Pericardium fibroblast (primary cell): ENCODE measurements around the gene ASB4. TPM values are rescaled to one million over a fixed set of nuclear protein-coding genes. Genes with fewer than 3 reads are reported as not detected.

ENCODE experiments used
- total RNA-seq: library from RNA; depleted of rRNA; stranded (reverse); fragments of >200 nt; gene quantifications from 2 replicates; pipeline ENCODE4 v1.2.3, GENCODE V29; 2015

ASB4 gene, protein sequence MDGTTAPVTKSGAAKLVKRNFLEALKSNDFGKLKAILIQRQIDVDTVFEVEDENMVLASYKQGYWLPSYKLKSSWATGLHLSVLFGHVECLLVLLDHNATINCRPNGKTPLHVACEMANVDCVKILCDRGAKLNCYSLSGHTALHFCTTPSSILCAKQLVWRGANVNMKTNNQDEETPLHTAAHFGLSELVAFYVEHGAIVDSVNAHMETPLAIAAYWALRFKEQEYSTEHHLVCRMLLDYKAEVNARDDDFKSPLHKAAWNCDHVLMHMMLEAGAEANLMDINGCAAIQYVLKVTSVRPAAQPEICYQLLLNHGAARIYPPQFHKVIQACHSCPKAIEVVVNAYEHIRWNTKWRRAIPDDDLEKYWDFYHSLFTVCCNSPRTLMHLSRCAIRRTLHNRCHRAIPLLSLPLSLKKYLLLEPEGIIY
- total RNA-seq: 0.09 TPM in 1 of 2 replicates, not detected in the other

DNA sequence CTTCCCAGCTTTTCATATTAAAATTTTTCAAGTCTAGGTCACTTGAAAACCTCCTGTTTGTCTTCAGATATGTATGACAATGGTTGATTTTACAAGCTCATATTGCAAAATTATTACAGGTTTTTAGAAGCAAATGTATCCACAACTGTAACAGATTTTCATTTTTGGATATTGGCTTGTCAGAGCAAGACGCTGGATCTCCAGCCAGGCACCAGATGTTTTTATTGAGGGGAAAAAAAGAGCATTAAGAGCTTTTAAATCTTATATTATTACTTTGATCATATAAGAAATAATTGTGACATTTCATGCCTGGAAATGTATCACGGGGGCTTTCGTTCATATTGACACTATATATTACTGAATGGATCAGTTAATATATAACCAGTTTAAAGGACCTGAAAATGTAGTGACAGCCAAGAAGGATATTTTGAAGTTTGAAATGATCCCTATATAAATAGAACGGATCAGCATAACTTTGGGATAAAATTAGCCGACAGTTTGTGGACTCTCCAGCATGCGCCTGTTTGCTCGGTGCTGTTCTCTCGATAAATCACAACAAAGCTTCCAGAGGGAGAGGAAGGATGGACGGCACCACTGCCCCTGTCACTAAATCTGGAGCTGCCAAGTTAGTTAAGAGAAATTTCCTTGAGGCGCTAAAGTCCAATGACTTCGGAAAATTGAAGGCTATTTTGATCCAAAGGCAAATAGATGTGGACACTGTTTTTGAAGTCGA, at the start of gene ASB4:
TSS of gene ASB4 (plus strand) at position 553 of the 733 bp plus-strand sequence. CDS start at position 582, 29 bp downstream.

Other genes starting within 250 kb of the ASB4 start
- not detected in 2 replicates for gene PON1, start 161.4 kb upstream of the ASB4 start, total RNA-seq
- 1.5 and 4.0 TPM in 2 replicates for gene PON3, start 89.6 kb upstream of the ASB4 start, total RNA-seq
- 39.3 and 99.9 TPM in 2 replicates for gene PON2, start 50.9 kb upstream of the ASB4 start, total RNA-seq
- gene PDK4, start 110.6 kb downstream of the ASB4 start, total RNA-seq: 6.4 and 11.6 TPM in 2 replicates